Airway epithelial cell (primary cell): ENCODE data around the gene ERC1. TPM values are rescaled to one million over a fixed set of nuclear protein-coding genes. Genes with fewer than 3 reads are reported as not detected.

Experiments
- total RNA-seq: library from RNA; depleted of rRNA; stranded (reverse); fragments of >200 nt; gene quantifications from 2 replicates; pipeline ENCODE4 v1.2.3, GENCODE V29; 2015

The ERC1 gene
- total RNA-seq, result 11.1 and 16.5 TPM in 2 replicates

DNA sequence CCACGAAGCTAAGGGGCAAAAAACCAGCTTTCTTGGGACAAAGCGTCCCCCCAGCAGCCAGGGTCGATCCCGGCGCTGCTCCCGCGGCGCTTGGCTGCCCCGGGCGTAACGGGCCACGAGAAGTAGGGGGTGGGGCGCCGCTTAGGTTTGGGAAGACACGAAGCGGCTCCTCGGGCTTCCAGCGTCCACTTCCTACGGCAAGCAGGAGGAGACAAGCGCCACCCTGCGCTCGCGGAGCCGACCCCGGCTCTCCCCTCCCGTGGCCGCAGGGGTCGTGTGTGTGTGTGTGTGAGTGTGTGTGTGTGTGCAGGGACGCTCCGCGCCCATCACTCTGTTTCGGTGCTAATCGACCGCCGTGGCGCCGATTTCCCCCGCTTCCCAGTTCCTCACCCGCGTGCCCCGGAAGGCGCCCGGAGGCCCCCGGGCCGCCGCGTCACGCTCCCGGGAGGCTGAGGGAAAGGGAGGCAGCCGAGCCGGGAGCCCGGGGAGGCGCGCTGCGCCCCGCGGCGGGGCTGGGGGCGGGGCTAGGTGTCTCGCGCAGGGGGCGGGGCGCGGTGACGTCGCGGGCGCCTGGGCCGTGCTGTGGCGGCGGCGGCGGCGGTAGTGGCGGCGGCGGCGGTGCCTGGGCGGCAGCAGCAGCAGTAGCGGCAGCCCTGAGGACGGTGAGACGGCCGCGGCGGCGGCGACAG is at the start of gene ERC1:
Gene ERC1 (plus strand): TSS at position 563 of the 689 bp plus-strand sequence. CDS start 36,681 bp downstream, outside the sequence.

DNA sequence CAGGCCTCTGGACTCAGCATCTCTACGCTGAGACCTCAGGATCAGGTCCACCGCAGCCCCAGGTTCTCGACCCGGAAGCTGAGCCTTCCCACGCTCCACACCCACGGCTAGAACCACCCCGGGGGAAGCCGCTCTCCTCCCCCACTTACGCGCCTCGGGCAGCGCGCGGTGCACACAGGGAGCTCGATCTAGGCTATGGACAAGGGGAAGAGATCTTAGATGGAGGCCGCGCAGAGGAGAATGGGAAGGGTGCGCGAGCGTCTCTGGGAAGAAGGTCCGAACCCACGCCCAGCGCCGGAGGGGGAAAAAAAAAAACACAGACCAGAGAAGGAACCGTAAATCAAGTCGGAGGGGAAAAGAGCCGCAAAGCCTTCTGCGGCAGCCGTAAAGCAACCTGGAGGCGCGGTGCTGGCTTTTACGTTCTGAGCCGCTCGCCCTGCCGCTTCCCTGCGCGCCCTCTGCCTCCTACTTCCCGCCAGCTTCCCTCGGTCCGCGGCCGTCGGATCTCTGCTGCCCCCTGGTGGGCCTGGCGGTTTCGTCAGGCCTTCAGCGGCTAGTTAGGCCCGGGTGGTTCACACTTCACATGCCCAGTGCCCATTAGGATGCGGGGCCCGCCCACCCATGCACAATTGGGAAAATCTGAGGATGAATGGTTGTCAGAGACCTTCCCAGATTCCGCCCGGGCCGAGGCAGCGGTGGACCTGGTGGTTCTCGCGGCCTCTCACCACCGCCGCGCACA is 41.4 kb upstream of the ERC1 start, which contains the start of gene RAD52:
Gene RAD52 (minus strand): TSS at position 242 of the 739 bp plus-strand sequence. CDS start 16,636 bp downstream, outside the sequence.

Other genes starting within 250 kb of the ERC1 start
- 54.6 and 73.0 TPM in 2 replicates for gene WNK1, start 238.6 kb upstream of the ERC1 start, total RNA-seq
- 2.6 and 7.0 TPM in 2 replicates for gene RAD52, start 41.5 kb upstream of the ERC1 start, total RNA-seq